Measurements from ENCODE around the gene MUCL1.
"Not testable (repeated sequence)": the region's sequence is repeated elsewhere in the genome, so short reads cannot be mapped to it uniquely, and the experiment has no call there.

Gene MUCL1

DNA sequence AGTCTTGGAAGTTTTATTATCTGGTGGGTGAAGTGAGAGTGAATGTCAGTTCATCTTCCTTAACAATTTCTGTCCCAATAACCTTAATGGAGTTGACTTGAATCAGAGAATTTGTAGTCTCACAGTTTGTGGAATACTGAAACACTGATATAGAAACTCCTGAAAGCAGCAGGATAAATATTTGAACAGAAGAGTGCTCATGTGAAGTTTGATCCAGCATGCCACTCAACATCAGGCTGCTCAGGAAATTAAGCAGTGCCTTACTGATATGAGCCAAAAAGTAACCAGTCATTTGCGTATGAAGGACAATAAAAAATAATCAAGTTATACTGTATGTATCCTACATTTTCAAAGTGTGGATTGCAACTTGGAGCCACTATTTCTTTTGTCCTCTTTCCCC lies 15.7 kb downstream of the MUCL1 start:
- TF ChIP-seq, protein P1, sequence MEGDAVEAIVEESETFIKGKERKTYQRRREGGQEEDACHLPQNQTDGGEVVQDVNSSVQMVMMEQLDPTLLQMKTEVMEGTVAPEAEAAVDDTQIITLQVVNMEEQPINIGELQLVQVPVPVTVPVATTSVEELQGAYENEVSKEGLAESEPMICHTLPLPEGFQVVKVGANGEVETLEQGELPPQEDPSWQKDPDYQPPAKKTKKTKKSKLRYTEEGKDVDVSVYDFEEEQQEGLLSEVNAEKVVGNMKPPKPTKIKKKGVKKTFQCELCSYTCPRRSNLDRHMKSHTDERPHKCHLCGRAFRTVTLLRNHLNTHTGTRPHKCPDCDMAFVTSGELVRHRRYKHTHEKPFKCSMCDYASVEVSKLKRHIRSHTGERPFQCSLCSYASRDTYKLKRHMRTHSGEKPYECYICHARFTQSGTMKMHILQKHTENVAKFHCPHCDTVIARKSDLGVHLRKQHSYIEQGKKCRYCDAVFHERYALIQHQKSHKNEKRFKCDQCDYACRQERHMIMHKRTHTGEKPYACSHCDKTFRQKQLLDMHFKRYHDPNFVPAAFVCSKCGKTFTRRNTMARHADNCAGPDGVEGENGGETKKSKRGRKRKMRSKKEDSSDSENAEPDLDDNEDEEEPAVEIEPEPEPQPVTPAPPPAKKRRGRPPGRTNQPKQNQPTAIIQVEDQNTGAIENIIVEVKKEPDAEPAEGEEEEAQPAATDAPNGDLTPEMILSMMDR (IDR thresholded peaks at IDR 0.05), result no peak
- no peak for TF ChIP-seq ZFX (IDR thresholded peaks at IDR 0.05; ENCODE audit: borderline replicate concordance)
- H3K27ac ChIP-seq, result no peak overlapping the region

DNA sequence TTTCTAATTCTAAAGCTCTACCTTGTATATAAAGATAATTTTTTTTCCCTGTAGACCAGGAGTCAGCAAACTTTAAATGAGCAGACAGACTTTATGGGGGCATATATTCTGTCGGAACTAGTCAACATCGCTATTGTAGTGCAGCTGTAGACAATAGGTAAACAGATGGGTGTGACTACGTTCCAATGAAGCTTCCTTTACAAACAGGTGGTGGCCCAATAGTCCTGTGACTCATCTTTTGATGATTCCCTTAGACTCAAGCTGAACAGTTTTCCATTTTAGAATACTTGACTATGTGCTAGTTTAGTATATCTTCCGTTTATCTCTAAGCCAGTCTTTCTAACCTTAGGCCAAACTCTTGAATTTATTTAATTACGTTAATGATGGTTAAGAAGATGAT lies 16.3 kb downstream of the MUCL1 start:
- no peak for TF ChIP-seq ZFX (IDR thresholded peaks at IDR 0.05; ENCODE audit: borderline replicate concordance)
- TF ChIP-seq, protein P1 (IDR thresholded peaks at IDR 0.05), result no peak
- no peak overlapping the region for H3K27ac ChIP-seq

DNA sequence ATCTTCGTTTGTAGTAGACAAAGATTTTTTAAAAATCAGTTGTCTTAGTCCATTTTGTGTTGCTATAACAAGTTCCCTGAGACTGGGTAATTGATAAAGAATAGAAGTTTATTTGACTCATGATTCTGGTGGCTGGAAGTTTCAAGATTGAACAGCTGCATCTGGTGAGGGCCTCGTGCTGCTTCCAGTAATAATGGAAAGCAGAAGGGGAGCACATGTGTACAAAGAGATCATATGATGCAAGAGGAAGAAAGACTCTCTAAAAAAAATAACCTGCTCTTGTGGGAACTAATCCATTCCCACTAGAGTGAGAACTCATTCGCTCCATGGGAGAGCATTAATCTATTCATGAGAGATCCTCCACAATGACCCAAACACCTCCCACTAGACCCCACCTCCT lies 24.8 kb downstream of the MUCL1 start:
- no peak overlapping the region for H3K27ac ChIP-seq

DNA sequence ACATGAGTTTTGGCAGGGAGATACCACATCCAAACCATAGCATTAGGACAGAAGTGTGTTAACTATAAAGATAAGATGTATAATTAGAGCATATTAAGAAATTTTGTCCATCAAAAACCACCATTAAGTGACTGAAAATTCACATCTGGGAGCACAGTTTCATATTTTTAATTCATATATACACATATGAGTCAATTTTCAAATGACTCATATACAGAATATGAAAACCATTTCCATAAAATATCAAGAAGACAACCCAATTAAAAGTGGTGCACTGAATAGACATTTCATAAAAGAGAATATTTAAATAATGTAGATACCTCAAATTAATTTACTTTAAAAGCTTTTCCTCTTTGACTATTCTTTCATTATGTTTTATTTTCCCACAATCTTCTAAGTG lies 25.3 kb downstream of the MUCL1 start:
- no peak for TF ChIP-seq ZFX (IDR thresholded peaks at IDR 0.05; ENCODE audit: borderline replicate concordance)
- TF ChIP-seq, protein P1 (IDR thresholded peaks at IDR 0.05), result no peak
- H3K27ac ChIP-seq, result no peak overlapping the region

More for the DNA sequence above, 24.8 kb downstream of the MUCL1 start:
- TF ChIP-seq, protein P1 (IDR thresholded peaks at IDR 0.05), result no peak
- TF ChIP-seq ZFX (IDR thresholded peaks at IDR 0.05; ENCODE audit: borderline replicate concordance), result no peak

DNA sequence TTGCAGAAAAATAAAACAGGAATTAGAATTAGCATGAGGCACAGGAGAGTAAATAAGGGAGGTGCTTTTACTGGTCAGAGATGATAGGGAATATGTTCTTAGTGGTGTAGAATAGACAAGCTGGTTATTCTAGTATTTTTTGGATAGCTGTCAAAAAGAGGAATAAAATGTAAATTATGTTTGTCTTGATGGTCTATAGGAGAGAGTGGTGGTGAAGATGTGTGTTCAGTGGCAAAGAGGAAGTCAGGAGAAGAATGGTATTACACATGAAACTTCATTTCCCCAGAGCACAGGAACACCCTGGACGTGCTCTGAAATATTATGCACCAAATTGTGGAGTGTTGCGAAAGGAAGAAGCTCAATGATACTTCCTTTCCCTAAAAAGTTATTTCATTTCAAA lies 27.8 kb downstream of the MUCL1 start:
- TF ChIP-seq ZFX (IDR thresholded peaks at IDR 0.05; ENCODE audit: borderline replicate concordance), result no peak
- TF ChIP-seq, protein P1 (IDR thresholded peaks at IDR 0.05), result no peak

DNA sequence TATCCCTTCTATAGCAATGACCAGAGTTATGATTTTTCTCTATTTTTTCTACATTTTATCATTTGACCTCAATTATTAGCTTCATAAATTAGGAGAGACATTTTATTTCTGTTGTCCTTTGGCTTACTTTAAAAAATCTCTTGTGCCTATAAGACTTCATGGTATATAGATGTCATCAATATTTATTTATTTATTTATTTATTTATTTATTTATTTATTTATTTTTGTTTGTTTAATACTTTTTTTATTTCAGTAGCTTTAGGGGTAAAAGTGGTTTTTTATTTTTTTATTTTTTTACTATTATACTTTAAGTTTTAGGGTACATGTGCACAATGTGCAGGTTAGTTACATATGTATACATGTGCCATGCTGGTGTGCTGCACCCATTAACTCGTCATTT lies 28.3 kb downstream of the MUCL1 start:
- H3K27ac ChIP-seq, result not testable (repeated sequence)

More for the DNA sequence above, 27.8 kb downstream of the MUCL1 start:
- no peak overlapping the region for H3K27ac ChIP-seq

DNA sequence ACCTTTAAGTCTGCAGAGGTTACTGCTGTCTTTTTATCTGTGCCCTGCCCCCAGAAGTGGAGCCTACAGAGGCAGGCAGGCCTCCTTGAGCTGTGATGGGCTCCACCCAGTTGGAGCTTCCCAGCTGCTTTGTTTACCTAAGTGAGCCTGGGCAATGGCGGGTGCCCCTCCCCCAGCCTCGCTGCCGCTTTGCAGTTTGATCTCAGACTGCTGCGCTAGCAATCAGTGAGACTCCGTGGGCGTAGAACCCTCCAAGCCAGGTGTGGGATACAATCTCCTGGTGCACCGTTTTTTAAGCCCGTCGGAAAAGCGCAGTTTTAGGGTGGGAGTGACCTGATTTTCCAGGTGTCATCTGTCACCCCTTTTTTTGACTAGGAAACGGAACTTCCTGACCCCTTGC lies 34.1 kb downstream of the MUCL1 start:
- H3K27ac ChIP-seq, result peak overlapping the region; percentile 97

DNA sequence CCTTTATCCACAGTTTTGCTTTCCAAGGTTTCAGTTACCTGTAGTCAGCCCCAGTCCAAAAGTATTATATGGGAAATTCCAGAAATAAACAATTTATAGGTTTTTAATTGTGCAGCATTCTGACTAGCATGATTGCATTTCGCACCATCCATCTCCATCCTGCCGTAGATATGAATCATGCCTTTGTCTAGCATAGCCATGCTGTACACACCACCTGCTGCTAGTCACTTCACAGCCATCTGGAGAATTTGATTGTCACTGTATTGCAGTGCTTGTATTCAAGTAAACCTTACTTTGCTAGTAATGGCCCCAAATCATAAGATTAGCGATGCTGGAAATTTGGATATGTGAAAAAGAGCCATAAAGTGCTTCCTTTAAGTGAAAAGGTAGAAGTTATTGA lies 36.0 kb downstream of the MUCL1 start:
- no peak for TF ChIP-seq ZFX (IDR thresholded peaks at IDR 0.05; ENCODE audit: borderline replicate concordance)
- TF ChIP-seq, protein P1 (IDR thresholded peaks at IDR 0.05), result no peak
- peak overlapping the region; percentile 97 for H3K27ac ChIP-seq

Data from 22Rv1 (cell line).